Endodermal cell (in vitro differentiated cells): ENCODE data around the gene VPS35. TPM values are rescaled to one million over a fixed set of nuclear protein-coding genes. Genes with fewer than 3 reads are reported as not detected.

ENCODE experiments used
- DNase-seq: peaks from one replicate; pipeline ENCODE4 v3.0.0-alpha.2; 2017
- H3K27ac ChIP-seq: 2 replicates; pipeline ENCODE4 v1.5.1; 2013; ENCODE audit warnings: mild to moderate bottlenecking, low read depth, low read length, moderate library complexity
- H3K27me3 ChIP-seq: 2 replicates; pipeline ENCODE4 v1.6.1; 2013; ENCODE audit warnings: mild to moderate bottlenecking, low read length, moderate library complexity; ENCODE audit not compliant: insufficient read depth, control insufficient read depth, poor library complexity, severe bottlenecking
- H3K36me3 ChIP-seq: 2 replicates; pipeline ENCODE4 v1.7.0; 2013; ENCODE audit warnings: mild to moderate bottlenecking, low read length, moderate library complexity; ENCODE audit not compliant: control insufficient read depth, insufficient read depth
- H3K4me1 ChIP-seq: one replicate; pipeline ENCODE4 v1.7.0; 2013; ENCODE audit warnings: low read length; ENCODE audit not compliant: control insufficient read depth, insufficient read depth
- H3K4me3 ChIP-seq: 2 replicates; pipeline ENCODE4 v1.5.1; 2013; ENCODE audit warnings: mild to moderate bottlenecking, low read length, moderate library complexity
- H3K9ac ChIP-seq: 2 replicates; pipeline ENCODE4 v1.6.1; 2013; ENCODE audit warnings: mild to moderate bottlenecking, low read length, moderate library complexity; ENCODE audit not compliant: poor library complexity, severe bottlenecking; ENCODE audit errors: extremely low read depth
- H3K9me3 ChIP-seq: 2 replicates; pipeline ENCODE4 v1.6.1; 2013; ENCODE audit warnings: mild to moderate bottlenecking, low read length, moderate library complexity; ENCODE audit not compliant: control insufficient read depth
- H3K27ac Mint-ChIP-seq: 2 replicates; pipeline ENCODE4 v1.8.0; 2020; ENCODE audit warnings: mixed read lengths
- H3K27me3 Mint-ChIP-seq: 2 replicates; pipeline ENCODE4 v1.8.0; 2021; ENCODE audit warnings: mild to moderate bottlenecking, mixed read lengths; ENCODE audit not compliant: insufficient read depth
- H3K36me3 Mint-ChIP-seq: 2 replicates; pipeline ENCODE4 v1.8.0; 2020; ENCODE audit warnings: low read depth, mixed read lengths
- H3K4me1 Mint-ChIP-seq: 2 replicates; pipeline ENCODE4 v1.8.0; 2020; ENCODE audit warnings: mixed read lengths
- H3K4me3 Mint-ChIP-seq: 2 replicates; pipeline ENCODE4 v1.8.0; 2020; ENCODE audit warnings: mild to moderate bottlenecking, moderate library complexity, mixed read lengths
- H3K9me3 Mint-ChIP-seq: 2 replicates; pipeline ENCODE4 v1.8.0; 2020; ENCODE audit warnings: mild to moderate bottlenecking, mixed read lengths
- WGBS, 2 experiments: methylation state at CpG; one replicate each; pipeline versions ENCODE4 v1.1.5 to v1.1.7; 2013; ENCODE audit warnings: missing lambda C conversion rate in 2 of 2, mixed read lengths in 1 of 2; ENCODE audit not compliant: insufficient coverage in 1 of 2, insufficient read length in 1 of 2; 5-methylcytosine and 5-hydroxymethylcytosine counted together
- total RNA-seq, 2 donors: library from RNA; stranded (reverse); fragmentation: NEBNext Ultra II Directional in 1 of 2; extraction: Animal tissue kit (Norgen Biotek cat#: 25700) in 1 of 2; gene quantifications; 2 replicates in 1 of 2; 3 replicates in 1 of 2; pipeline ENCODE4 v1.2.1, GENCODE V29; 2021
- TF ChIP-seq, protein P1 (sequence below): fragments of 200-600 bp; sonication (generic); conservative IDR thresholded peaks from 2 replicates; pipeline ENCODE4 v1.5.0; 2021; ENCODE audit warnings: antibody characterized with exemption, mild to moderate bottlenecking

Gene VPS35
- total RNA-seq, 2 donors from 2014 or later: 95.7 to 119 TPM

DNA sequence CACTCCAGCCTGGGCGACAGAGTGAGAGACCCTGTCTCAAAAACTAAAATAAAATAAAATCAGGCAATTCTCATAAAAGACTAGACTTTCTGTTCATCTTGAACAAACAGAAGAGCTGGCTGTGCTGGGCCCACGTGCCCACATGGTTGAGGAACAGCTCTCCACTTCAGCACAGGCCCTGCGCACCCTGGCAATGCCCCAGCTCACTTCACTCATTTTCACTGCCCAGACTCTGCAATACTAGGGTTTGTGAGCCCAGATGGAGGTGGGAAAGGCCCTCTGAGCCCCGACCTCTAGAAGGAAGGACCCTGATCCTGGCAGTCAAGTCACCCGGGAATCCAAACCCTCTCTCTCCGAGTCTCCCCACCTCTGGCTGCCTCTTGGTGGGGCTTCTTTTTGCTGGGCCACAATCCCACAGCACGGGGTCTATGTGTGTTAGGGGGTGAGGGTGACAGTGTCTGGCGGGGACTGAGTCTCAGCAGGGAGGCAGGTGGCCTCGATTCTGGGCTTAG lies 44.4 kb upstream of the VPS35 start:
- Histone ChIP-seq H3K27ac (no peak overlapping the region), H3K9me3 (no peaks in the 10 kb centered on the region), H3K4me3 (no peak overlapping the region), H3K4me1 (no peaks in the 10 kb centered on the region), H3K36me3 (no peaks in the 10 kb centered on the region), H3K27me3 (no peaks in the 10 kb centered on the region), H3K9ac (no peak overlapping the region)
- H3K4me1 Mint-ChIP-seq: no peaks in the 10 kb centered on the region
- no peak for DNase-seq
- H3K36me3 Mint-ChIP-seq: no peaks in the 10 kb centered on the region
- no peak overlapping the region for H3K4me3 Mint-ChIP-seq
- no peaks in the 10 kb centered on the region for H3K27me3 Mint-ChIP-seq
- 77 to 91% methylated on average over 3 to 9 of the region's 9 CpGs for WGBS, 2 experiments
- H3K27ac Mint-ChIP-seq: no peak overlapping the region
- TF ChIP-seq, protein P1, sequence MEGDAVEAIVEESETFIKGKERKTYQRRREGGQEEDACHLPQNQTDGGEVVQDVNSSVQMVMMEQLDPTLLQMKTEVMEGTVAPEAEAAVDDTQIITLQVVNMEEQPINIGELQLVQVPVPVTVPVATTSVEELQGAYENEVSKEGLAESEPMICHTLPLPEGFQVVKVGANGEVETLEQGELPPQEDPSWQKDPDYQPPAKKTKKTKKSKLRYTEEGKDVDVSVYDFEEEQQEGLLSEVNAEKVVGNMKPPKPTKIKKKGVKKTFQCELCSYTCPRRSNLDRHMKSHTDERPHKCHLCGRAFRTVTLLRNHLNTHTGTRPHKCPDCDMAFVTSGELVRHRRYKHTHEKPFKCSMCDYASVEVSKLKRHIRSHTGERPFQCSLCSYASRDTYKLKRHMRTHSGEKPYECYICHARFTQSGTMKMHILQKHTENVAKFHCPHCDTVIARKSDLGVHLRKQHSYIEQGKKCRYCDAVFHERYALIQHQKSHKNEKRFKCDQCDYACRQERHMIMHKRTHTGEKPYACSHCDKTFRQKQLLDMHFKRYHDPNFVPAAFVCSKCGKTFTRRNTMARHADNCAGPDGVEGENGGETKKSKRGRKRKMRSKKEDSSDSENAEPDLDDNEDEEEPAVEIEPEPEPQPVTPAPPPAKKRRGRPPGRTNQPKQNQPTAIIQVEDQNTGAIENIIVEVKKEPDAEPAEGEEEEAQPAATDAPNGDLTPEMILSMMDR: no peak
- no peaks in the 10 kb centered on the region for H3K9me3 Mint-ChIP-seq

DNA sequence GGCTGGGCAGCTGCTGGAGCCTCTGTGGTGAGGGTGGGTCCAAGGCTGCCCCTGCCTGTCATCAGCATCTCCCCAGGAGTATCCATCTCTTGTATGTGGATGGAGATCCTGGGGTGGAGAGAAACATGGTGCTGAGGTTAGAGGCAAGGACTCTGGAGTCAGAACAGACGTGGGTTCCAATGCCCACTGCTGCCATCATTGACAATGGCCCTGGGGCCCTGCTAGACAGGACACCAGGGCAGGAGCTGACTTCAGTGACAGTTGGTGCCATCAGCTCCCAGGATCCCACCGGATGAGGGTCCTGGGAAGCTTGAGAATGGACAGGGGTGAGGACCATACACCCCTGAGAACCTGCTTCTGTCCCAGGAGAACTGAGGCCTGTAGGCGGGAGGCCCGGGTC lies 43.6 kb upstream of the VPS35 start:
- Mint-ChIP-seq H3K4me1 (no peaks in the 10 kb centered on the region), H3K4me3 (no peak overlapping the region), H3K27me3 (no peaks in the 10 kb centered on the region), H3K36me3 (no peaks in the 10 kb centered on the region), H3K27ac (no peak overlapping the region), H3K9me3 (no peaks in the 10 kb centered on the region)
- TF ChIP-seq, protein P1: no peak
- Histone ChIP-seq H3K4me1 (no peaks in the 10 kb centered on the region), H3K9me3 (no peaks in the 10 kb centered on the region), H3K4me3 (no peak overlapping the region), H3K27ac (no peak overlapping the region), H3K9ac (no peak overlapping the region), H3K27me3 (no peaks in the 10 kb centered on the region), H3K36me3 (no peaks in the 10 kb centered on the region)
- no peak for DNase-seq
- WGBS, 2 experiments: 84 to 97% methylated on average over 3 to 4 of the region's 4 CpGs

DNA sequence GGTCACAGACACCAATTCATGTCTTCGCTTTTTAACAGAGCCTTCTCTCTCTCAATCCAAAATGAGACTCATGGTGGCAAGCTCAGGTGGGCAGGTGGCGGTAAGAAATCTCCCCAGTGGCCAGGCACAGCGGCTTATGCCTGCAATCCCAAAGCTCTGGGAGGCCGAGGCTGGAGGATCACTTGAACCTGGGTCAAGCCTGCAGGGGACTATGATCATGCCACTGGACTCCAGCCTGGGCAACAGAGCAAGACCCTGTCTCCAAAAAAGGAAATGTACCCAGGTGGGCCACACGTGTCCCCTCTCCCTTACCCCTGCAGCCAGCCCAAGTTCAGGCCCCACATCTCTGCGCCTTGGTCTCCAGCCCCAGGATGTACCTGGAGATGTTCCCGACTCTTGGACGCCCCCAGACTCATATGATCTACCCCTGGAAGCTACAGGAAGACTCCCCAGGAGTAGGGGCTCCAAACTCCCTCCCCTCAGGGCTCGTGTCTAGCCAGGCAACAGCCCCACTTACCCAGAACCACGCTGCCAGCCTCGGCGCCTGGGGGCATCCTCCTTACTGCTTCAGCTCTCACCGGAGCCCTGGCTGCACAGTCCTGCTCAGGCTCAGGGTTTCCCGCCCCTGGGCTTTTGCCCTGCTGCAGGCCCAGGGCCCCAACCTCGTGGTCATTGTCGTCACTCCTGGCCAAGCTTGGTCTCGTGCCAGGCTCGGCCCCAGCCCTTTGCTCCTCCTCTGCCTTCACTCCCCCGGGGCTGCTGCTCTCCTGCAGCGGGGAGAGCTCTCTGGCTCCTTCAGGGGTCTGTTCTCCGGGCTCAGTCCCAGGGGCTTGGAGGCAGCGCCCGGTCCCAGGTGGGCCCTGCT lies 42.9 kb upstream of the VPS35 start:
- Mint-ChIP-seq H3K9me3 (no peaks in the 10 kb centered on the region), H3K4me1 (no peaks in the 10 kb centered on the region), H3K36me3 (no peaks in the 10 kb centered on the region), H3K27ac (no peak overlapping the region), H3K4me3 (no peak overlapping the region), H3K27me3 (no peaks in the 10 kb centered on the region)
- TF ChIP-seq, protein P1: no peak
- Histone ChIP-seq H3K9me3 (no peaks in the 10 kb centered on the region), H3K9ac (no peak overlapping the region), H3K27ac (no peak overlapping the region), H3K36me3 (no peaks in the 10 kb centered on the region), H3K4me3 (no peak overlapping the region), H3K4me1 (no peaks in the 10 kb centered on the region), H3K27me3 (no peaks in the 10 kb centered on the region)
- 91 to 94% methylated on average over 10 to 23 of the region's 23 CpGs for WGBS, 2 experiments
- no peak for DNase-seq
